BE2C (cell line): Measurements from ENCODE around the gene MIOS.

ENCODE experiments used
- DNase-seq: peaks from one replicate; pipeline ENCODE4 v3.0.0-alpha.2; 2020
- H3K27me3 ChIP-seq: fragments of 250-450 bp; sonication (Bioruptor Pico); 2 replicates; pipeline ENCODE4 v1.5.1; 2020; ENCODE audit warnings: mild to moderate bottlenecking
- H3K36me3 ChIP-seq: fragments of 250-450 bp; sonication (Bioruptor Pico); 2 replicates; pipeline ENCODE4 v1.5.1; 2020; ENCODE audit warnings: mild to moderate bottlenecking
- H3K4me1 ChIP-seq: fragments of 250-450 bp; sonication (Bioruptor Pico); 2 replicates; pipeline ENCODE4 v1.5.1; 2020
- H3K4me3 ChIP-seq: 2 replicates; pipeline ENCODE4 v1.5.1; 2011; ENCODE audit warnings: low read depth, low read length
- H3K9me3 ChIP-seq: fragments of 250-450 bp; sonication (Bioruptor Pico); 2 replicates; pipeline ENCODE4 v1.5.1; 2020
- CTCF ChIP-seq: IDR thresholded peaks from 2 replicates; pipeline ENCODE4 v1.5.1; 2012; ENCODE audit warnings: mild to moderate bottlenecking, low read depth, low read length

MIOS gene

GRCh38 chr7:7639421-7639820 lies 72.7 kb downstream of the MIOS start:
- TF ChIP-seq CTCF, result no peak
- no peak for DNase-seq
- H3K36me3 ChIP-seq, result peaks cover 4% of the 10 kb centered on the region; the same call in 1 of the 2 replicates
- H3K27me3 ChIP-seq, result no peaks in the 10 kb centered on the region
- no peaks in the 10 kb centered on the region for H3K9me3 ChIP-seq
- peak overlapping the region; percentile 80 for H3K4me3 ChIP-seq
- H3K4me1 ChIP-seq, result 0 out of 2 replicates have a peak, but pooled peaks cover 2% of the 10 kb centered on the region

- no peak for TF ChIP-seq CTCF
- peaks cover 4% of the 10 kb centered on the region; the same call in 1 of the 2 replicates for H3K36me3 ChIP-seq
- no peaks in the 10 kb centered on the region for H3K9me3 ChIP-seq
- no peak for DNase-seq
- no peaks in the 10 kb centered on the region for H3K27me3 ChIP-seq
- 0 out of 2 replicates have a peak, but pooled peaks cover 2% of the 10 kb centered on the region for H3K4me1 ChIP-seq
- H3K4me3 ChIP-seq, result peak overlapping the region; percentile 80
These were observed 73.2 kb downstream of the MIOS start for GRCh38 chr7:7639847-7640220.

- peak; percentile 97 for DNase-seq
- Histone ChIP-seq H3K4me3 (peak within 1 kb of the TSS; percentile 80), H3K27me3 (no peaks in the 10 kb centered on the region), H3K9me3 (no peaks in the 10 kb centered on the region), H3K36me3 (no peaks in the 10 kb centered on the region; the same call in 1 of the 2 replicates), H3K4me1 (0 out of 2 replicates have a peak, but pooled peaks cover 2% of the 10 kb centered on the region)
- TF ChIP-seq CTCF, result no peak
These were observed 73.8 kb downstream of the MIOS start, which contains the start of gene UMAD1 for GRCh38 chr7:7640221-7641128. UMAD1 (plus strand) TSS chr7:7640752; CDS start chr7:7673372, 32,620 bp downstream.

- no peaks in the 10 kb centered on the region for H3K9me3 ChIP-seq
- peak; percentile 16 for DNase-seq
- H3K27me3 ChIP-seq, result no peaks in the 10 kb centered on the region
- no peaks in the 10 kb centered on the region; the same call in 1 of the 2 replicates for H3K36me3 ChIP-seq
- TF ChIP-seq CTCF, result peak; percentile 14; the same call in 1 of the 2 replicates
- H3K4me1 ChIP-seq, result 0 out of 2 replicates have a peak, but pooled peaks cover 2% of the 10 kb centered on the region
- H3K4me3 ChIP-seq, result peak overlapping the region; percentile 80
These were observed 74.5 kb downstream of the MIOS start for GRCh38 chr7:7641129-7641663.

- TF ChIP-seq CTCF, result no peak
- no peaks in the 10 kb centered on the region; the same call in 1 of the 2 replicates for H3K36me3 ChIP-seq
- 0 out of 2 replicates have a peak, but pooled peaks cover 2% of the 10 kb centered on the region for H3K4me1 ChIP-seq
- DNase-seq, result no peak
- H3K27me3 ChIP-seq, result no peaks in the 10 kb centered on the region
- H3K4me3 ChIP-seq, result peak overlapping the region; percentile 80; the same call in 1 of the 2 replicates
- no peaks in the 10 kb centered on the region for H3K9me3 ChIP-seq
These were observed 75.4 kb downstream of the MIOS start for GRCh38 chr7:7642081-7642480.
